H1 (cell line): ENCODE results near the gene STK11IP. TPM values are rescaled to one million over a fixed set of nuclear protein-coding genes. Genes with fewer than 3 reads are reported as not detected.

Experiments used
- ASH2L ChIP-seq: fragments of 200-600, 300-600 bp; sonication (generic); IDR thresholded peaks from one replicate; pipeline ENCODE4 v1.7.1; 2017; ENCODE audit warnings: low read length
- BRCA1 ChIP-seq: IDR thresholded peaks from 2 replicates; pipeline ENCODE4 v1.6.1; 2012; ENCODE audit warnings: low read depth, low read length, improper control_type of control experiment
- CHD7 ChIP-seq: fragments of 300-600 bp; sonication (generic); IDR thresholded peaks from 2 replicates; pipeline ENCODE4 v1.7.1; 2012; ENCODE audit warnings: low read length, moderate library complexity, mild to moderate bottlenecking, inconsistent platforms; ENCODE audit not compliant: insufficient replicate concordance
- CTCF ChIP-seq, 3 experiments: IDR thresholded peaks; 1 replicate in 2 of 3; 2 replicates in 1 of 3; pipeline versions ENCODE4 v1.5.1 to v1.6.1; 2011; ENCODE audit warnings: low read length in 3 of 3, mild to moderate bottlenecking in 3 of 3, inconsistent platforms in 2 of 3, low read depth in 1 of 3, moderate library complexity in 1 of 3; ENCODE audit not compliant: insufficient read depth in 1 of 3; ENCODE audit errors: control extremely low read depth in 1 of 3
- NRF1 ChIP-seq: IDR thresholded peaks from 2 replicates; pipeline ENCODE4 v1.6.1; 2011; ENCODE audit warnings: mild to moderate bottlenecking, low read depth, low read length, improper control_type of control experiment
- RFX5 ChIP-seq: IDR thresholded peaks from 2 replicates; pipeline ENCODE4 v1.6.1; 2011; ENCODE audit warnings: low read depth, low read length, improper control_type of control experiment, borderline replicate concordance
- RXRA ChIP-seq: IDR thresholded peaks from 2 replicates; pipeline ENCODE4 v1.6.1; 2011; ENCODE audit warnings: low read depth, mild to moderate bottlenecking, low read length, moderate library complexity; ENCODE audit not compliant: insufficient read depth
- SP2 ChIP-seq: IDR thresholded peaks from 2 replicates; pipeline ENCODE4 v1.6.1; 2012; ENCODE audit warnings: mild to moderate bottlenecking, low read length, inconsistent platforms
- TCF12 ChIP-seq: IDR thresholded peaks from 2 replicates; pipeline ENCODE4 v1.6.1; 2011; ENCODE audit warnings: low read depth, mild to moderate bottlenecking, low read length
- YY1 ChIP-seq: IDR thresholded peaks from 2 replicates; pipeline ENCODE4 v1.6.1; 2011; ENCODE audit warnings: low read depth, mild to moderate bottlenecking, low read length
- polyA plus RNA-seq, 7 experiments: library from polyadenylated mRNA; depleted of rRNA in 3 of 7; stranded (reverse) in 5 of 7; unstranded in 2 of 7; fragments of >200 nt in 5 of 7; fragments of 200-250 nt in 2 of 7; gene quantifications; 1 replicate in 5 of 7; 2 replicates in 1 of 7; 4 replicates in 1 of 7; pipeline versions ENCODE4 v1.2.1 to v1.2.3, GENCODE V29; 2011 to 2013; ENCODE audit warnings: missing spikeins in 2 of 7, mixed read lengths in 2 of 7
- total RNA-seq: library from RNA; stranded (reverse); fragmentation: NEBNext Ultra II Directional; extraction: Animal tissue kit (Norgen Biotek cat#: 25700); gene quantifications from 2 replicates; pipeline ENCODE4 v1.2.1, GENCODE V29; 2021

The STK11IP gene
- total and polyA plus RNA-seq, 2 of the 8 experiments (the other 6 are each of a cell fraction or from before 2014, with no cell fraction given), result 18.5 to 29.6 TPM

DNA sequence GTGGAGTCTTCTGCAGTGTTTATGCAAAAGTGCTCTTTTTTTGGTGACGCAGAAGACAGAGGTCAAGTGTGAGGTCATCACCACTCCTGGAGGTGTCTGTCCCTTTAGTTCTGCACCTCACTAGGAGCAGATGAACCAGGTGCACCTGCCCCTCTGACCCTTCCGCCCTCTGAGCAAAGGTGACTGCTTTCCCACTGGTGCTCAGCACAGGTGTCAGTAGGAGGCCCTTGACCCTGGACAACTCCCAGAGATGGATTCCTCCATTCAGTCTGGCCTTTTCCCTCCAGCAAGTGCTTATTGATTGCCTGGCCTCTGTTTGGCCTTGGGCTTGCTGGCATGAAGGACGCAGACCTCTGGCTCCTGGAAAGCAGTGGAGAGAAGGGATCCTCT is 21.1 kb downstream of the STK11IP start (continued):
- TF ChIP-seq CHD7, result no peak
- no peak for TF ChIP-seq YY1
- TF ChIP-seq RXRA, result no peak
- no peak for TF ChIP-seq ASH2L
- no peak for TF ChIP-seq TCF12
- no peak for TF ChIP-seq CTCF (IDR thresholded peaks at IDR 0.05; ENCODE audit: control extremely low read depth in 1 of 3, insufficient read depth in 1 of 3, low read depth in 1 of 3, low read length in 3 of 3)
- no peak for TF ChIP-seq SP2
- no peak for TF ChIP-seq NRF1
- no peak for TF ChIP-seq BRCA1
- TF ChIP-seq RFX5, result no peak
